AG09309 (cell line): ENCODE data around the gene PRSS56.
"Not testable (repeated sequence)": the region's sequence is repeated elsewhere in the genome, so short reads cannot be mapped to it uniquely, and the experiment has no call there.

Experiments
- DNase-seq: peaks from one replicate; pipeline ENCODE4 v3.0.0-alpha.2; 2010; ENCODE audit warnings: low read depth
- H3K4me3 ChIP-seq: 2 replicates; pipeline ENCODE4 v1.5.1; 2011; ENCODE audit warnings: mild to moderate bottlenecking, low read depth, low read length, moderate library complexity; ENCODE audit not compliant: control insufficient read depth
- CTCF ChIP-seq: IDR thresholded peaks from 2 replicates; pipeline ENCODE4 v1.5.1; 2011; ENCODE audit warnings: mild to moderate bottlenecking, low read depth, low read length, inconsistent platforms; ENCODE audit not compliant: insufficient read depth, control insufficient read depth; ENCODE audit errors: missing control alignments

The PRSS56 gene

GRCh38 chr2:232562515-232563151, 42.4 kb downstream of the PRSS56 start:
- H3K4me3 ChIP-seq, result no peak overlapping the region

GRCh38 chr2:232563580-232563979, 43.4 kb downstream of the PRSS56 start:
- no peak overlapping the region for H3K4me3 ChIP-seq
- no peak for DNase-seq
- TF ChIP-seq CTCF, result no peak

More at GRCh38 chr2:232562515-232563151, 42.4 kb downstream of the PRSS56 start:
- DNase-seq, result no peak
- TF ChIP-seq CTCF, result no peak

- H3K4me3 ChIP-seq, result no peak overlapping the region
- no peak for TF ChIP-seq CTCF
Observed at GRCh38 chr2:232567721-232568120, 47.5 kb downstream of the PRSS56 start.

GRCh38 chr2:232568161-232568560, 48.0 kb downstream of the PRSS56 start:
- DNase-seq, result peak; percentile 82
- TF ChIP-seq CTCF, result no peak
- H3K4me3 ChIP-seq, result no peak overlapping the region

More at GRCh38 chr2:232567721-232568120, 47.5 kb downstream of the PRSS56 start:
- DNase-seq, result no peak

GRCh38 chr2:232569541-232569940, 49.4 kb downstream of the PRSS56 start:
- DNase-seq, result no peak
- no peak for TF ChIP-seq CTCF
- H3K4me3 ChIP-seq, result no peak overlapping the region

- not testable (repeated sequence) for DNase-seq, H3K4me3 ChIP-seq
Observed at GRCh38 chr2:232570481-232570880, 50.3 kb downstream of the PRSS56 start.

GRCh38 chr2:232571026-232571474, 50.9 kb downstream of the PRSS56 start:
- H3K4me3 ChIP-seq, result no peak overlapping the region
- TF ChIP-seq CTCF, result no peak
- no peak for DNase-seq
